Right atrium auricular region (tissue), 2 donors: ENCODE results near the gene DAB1. TPM values are rescaled to one million over a fixed set of nuclear protein-coding genes. Genes with fewer than 3 reads are reported as not detected.

Source experiments
- DNase-seq: peaks from one replicate; pipeline ENCODE4 v3.0.0-alpha.2; 2019; ENCODE audit warnings: low spot score
- H3K27ac ChIP-seq, 2 donors: fragments of 200-600 bp; sonication (generic); 1 replicate in 1 of 2; 2 replicates in 1 of 2; pipeline ENCODE4 v1.5.1; 2016 to 2019
- H3K27me3 ChIP-seq, 2 donors: fragments of 200-600 bp; sonication (generic); one replicate each; pipeline versions ENCODE4 v1.5.1 to v1.6.0; 2017 to 2019
- H3K36me3 ChIP-seq: fragments of 200-600 bp; sonication (generic); one replicate; pipeline ENCODE4 v1.5.1; 2016
- H3K4me1 ChIP-seq, 2 donors: fragments of 200-600 bp; sonication (generic); one replicate each; pipeline versions ENCODE4 v1.5.1 to v1.6.0; 2017 to 2019
- H3K4me3 ChIP-seq, 2 donors: fragments of 200-600 bp; sonication (generic); 1 replicate in 1 of 2; 2 replicates in 1 of 2; pipeline ENCODE4 v1.5.1; 2017 to 2019; ENCODE audit warnings: mild to moderate bottlenecking in 1 of 2, moderate library complexity in 1 of 2
- H3K9me3 ChIP-seq, 2 donors: fragments of 200-600 bp; sonication (generic); one replicate each; pipeline ENCODE4 v1.5.1; 2019
- total RNA-seq, 2 donors: library from RNA; depleted of rRNA; stranded (reverse); fragments of >200 nt; gene quantifications; one replicate each; pipeline ENCODE4 v1.1.0, GENCODE V29; 2016
- TF ChIP-seq, protein P1 (sequence below), 2 donors: fragments of 200-600 bp; sonication (generic); IDR thresholded peaks; one replicate each; pipeline ENCODE4 v1.5.1; 2019; ENCODE audit warnings: antibody characterized with exemption in 2 of 2

DAB1 gene
- total RNA-seq, 2 donors from 2014 or later = 0.19 to 3.3 TPM

DNA sequence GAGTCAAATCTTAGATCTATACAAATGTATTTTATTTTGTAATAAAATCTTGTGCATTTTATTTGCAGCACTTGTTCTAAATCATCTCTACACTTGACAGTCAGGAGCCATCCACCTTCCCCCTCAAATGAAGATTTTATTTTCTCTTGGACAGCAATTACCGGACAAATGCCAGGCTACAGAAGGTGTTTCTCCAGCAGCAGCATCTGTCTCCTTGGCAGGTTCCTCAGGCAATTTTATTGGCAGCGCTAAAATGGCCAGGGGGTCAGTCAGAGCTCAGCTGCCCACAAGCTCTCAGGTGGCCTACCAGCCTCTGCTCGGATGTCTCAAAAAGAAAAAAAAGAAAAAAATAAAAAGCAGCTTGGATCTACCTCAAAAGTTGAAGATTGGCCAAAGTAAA is 107.6 kb downstream of the DAB1 start:
- no peaks in the 10 kb centered on the region for H3K36me3 ChIP-seq
- no peaks in the 10 kb centered on the region for H3K9me3 ChIP-seq
- no peaks in the 10 kb centered on the region for H3K4me1 ChIP-seq
- H3K27me3 ChIP-seq = no peaks in the 10 kb centered on the region
- TF ChIP-seq, protein P1, sequence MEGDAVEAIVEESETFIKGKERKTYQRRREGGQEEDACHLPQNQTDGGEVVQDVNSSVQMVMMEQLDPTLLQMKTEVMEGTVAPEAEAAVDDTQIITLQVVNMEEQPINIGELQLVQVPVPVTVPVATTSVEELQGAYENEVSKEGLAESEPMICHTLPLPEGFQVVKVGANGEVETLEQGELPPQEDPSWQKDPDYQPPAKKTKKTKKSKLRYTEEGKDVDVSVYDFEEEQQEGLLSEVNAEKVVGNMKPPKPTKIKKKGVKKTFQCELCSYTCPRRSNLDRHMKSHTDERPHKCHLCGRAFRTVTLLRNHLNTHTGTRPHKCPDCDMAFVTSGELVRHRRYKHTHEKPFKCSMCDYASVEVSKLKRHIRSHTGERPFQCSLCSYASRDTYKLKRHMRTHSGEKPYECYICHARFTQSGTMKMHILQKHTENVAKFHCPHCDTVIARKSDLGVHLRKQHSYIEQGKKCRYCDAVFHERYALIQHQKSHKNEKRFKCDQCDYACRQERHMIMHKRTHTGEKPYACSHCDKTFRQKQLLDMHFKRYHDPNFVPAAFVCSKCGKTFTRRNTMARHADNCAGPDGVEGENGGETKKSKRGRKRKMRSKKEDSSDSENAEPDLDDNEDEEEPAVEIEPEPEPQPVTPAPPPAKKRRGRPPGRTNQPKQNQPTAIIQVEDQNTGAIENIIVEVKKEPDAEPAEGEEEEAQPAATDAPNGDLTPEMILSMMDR (IDR thresholded peaks at IDR 0.05) = no peak
- no peak overlapping the region for H3K4me3 ChIP-seq
- H3K27ac ChIP-seq = no peak overlapping the region
- DNase-seq = no peak

- no peaks in the 10 kb centered on the region for H3K36me3 ChIP-seq
- TF ChIP-seq, protein P1 (IDR thresholded peaks at IDR 0.05) = no peak
- H3K4me1 ChIP-seq = no peaks in the 10 kb centered on the region
- no peaks in the 10 kb centered on the region for H3K27me3 ChIP-seq
- H3K27ac ChIP-seq = no peak overlapping the region
- H3K4me3 ChIP-seq = no peak overlapping the region
- no peaks in the 10 kb centered on the region for H3K9me3 ChIP-seq
- DNase-seq = no peak
Observed at GRCh38 chr1:57312869-57313268, 111.0 kb downstream of the DAB1 start.

GRCh38 chr1:57311411-57311810 is 112.4 kb downstream of the DAB1 start:
- Histone ChIP-seq H3K27me3 (no peaks in the 10 kb centered on the region), H3K4me3 (no peak overlapping the region), H3K27ac (no peak overlapping the region), H3K36me3 (no peaks in the 10 kb centered on the region), H3K4me1 (no peaks in the 10 kb centered on the region), H3K9me3 (no peaks in the 10 kb centered on the region)
- TF ChIP-seq, protein P1 (IDR thresholded peaks at IDR 0.05) = no peak
- no peak for DNase-seq

DNA sequence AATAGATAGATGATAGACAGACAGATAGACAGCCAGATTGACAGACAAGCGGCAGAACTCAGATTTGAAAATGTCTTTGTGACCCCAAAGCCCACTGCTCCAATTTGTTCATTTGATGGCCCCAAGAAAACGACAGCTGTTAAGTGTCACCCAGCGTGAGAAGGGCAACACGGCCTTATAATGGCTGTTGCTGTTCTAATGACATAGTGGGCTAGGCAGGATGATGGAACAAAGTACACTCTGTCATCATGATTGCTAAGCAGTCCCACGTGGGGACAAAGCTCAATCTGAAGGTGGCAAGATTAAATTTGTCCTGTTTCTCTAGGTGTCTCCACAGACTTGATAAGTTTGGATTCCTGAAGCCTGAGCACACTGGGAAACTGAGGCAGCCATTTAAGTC is 112.9 kb downstream of the DAB1 start:
- no peaks in the 10 kb centered on the region for H3K4me1 ChIP-seq
- no peaks in the 10 kb centered on the region for H3K9me3 ChIP-seq
- no peaks in the 10 kb centered on the region for H3K27me3 ChIP-seq
- H3K4me3 ChIP-seq = no peak overlapping the region
- H3K27ac ChIP-seq = no peak overlapping the region
- no peak for DNase-seq
- no peaks in the 10 kb centered on the region for H3K36me3 ChIP-seq
- TF ChIP-seq, protein P1 (IDR thresholded peaks at IDR 0.05) = no peak

- Histone ChIP-seq H3K27ac (no peak overlapping the region), H3K4me1 (no peaks in the 10 kb centered on the region), H3K9me3 (no peaks in the 10 kb centered on the region), H3K27me3 (no peaks in the 10 kb centered on the region), H3K4me3 (no peak overlapping the region), H3K36me3 (no peaks in the 10 kb centered on the region)
- TF ChIP-seq, protein P1 (IDR thresholded peaks at IDR 0.05) = no peak
- DNase-seq = no peak
Observed at GRCh38 chr1:57309630-57310029, 114.2 kb downstream of the DAB1 start.

GRCh38 chr1:57307392-57308170 is 116.3 kb downstream of the DAB1 start:
- no peaks in the 10 kb centered on the region for H3K9me3 ChIP-seq
- H3K4me3 ChIP-seq = no peak overlapping the region
- H3K36me3 ChIP-seq = no peaks in the 10 kb centered on the region
- no peaks in the 10 kb centered on the region for H3K4me1 ChIP-seq
- no peak overlapping the region for H3K27ac ChIP-seq
- H3K27me3 ChIP-seq = no peaks in the 10 kb centered on the region
- TF ChIP-seq, protein P1 (IDR thresholded peaks at IDR 0.05) = no peak
- no peak for DNase-seq
